CD14-positive monocyte (primary cell): Measurements from ENCODE around the gene SH3GL3. TPM values are rescaled to one million over a fixed set of nuclear protein-coding genes. Genes with fewer than 3 reads are reported as not detected.

Experiments
- DNase-seq, 3 donors: peaks; one replicate each; pipeline ENCODE4 v3.0.0-alpha.2; 2011 to 2022
- H2AFZ ChIP-seq: 2 replicates; pipeline ENCODE4 v1.6.0; 2012; ENCODE audit warnings: mild to moderate bottlenecking, low read depth, low read length, inconsistent platforms; ENCODE audit not compliant: insufficient read depth, poor library complexity, severe bottlenecking
- H3K27ac ChIP-seq, 2 donors: 1 replicate in 1 of 2; 2 replicates in 1 of 2; pipeline ENCODE4 v1.5.1; 2012 to 2013; ENCODE audit warnings: low read length in 2 of 2, control low read depth in 1 of 2, inconsistent platforms in 1 of 2, low read depth in 1 of 2, mild to moderate bottlenecking in 1 of 2
- H3K27me3 ChIP-seq, 2 donors: one replicate each; pipeline versions ENCODE4 v1.6.0 to v1.6.1; 2011 to 2013; ENCODE audit warnings: low read length in 2 of 2; ENCODE audit not compliant: control insufficient read depth in 2 of 2, insufficient read depth in 2 of 2
- H3K36me3 ChIP-seq, 2 donors: replicated peaks in 1 of 2; 1 replicate in 1 of 2; 2 replicates in 1 of 2; pipeline versions ENCODE4 v1.5.1 to v1.6.1; 2012 to 2013; ENCODE audit warnings: low read length in 2 of 2, control low read depth in 1 of 2, inconsistent platforms in 1 of 2, mild to moderate bottlenecking in 1 of 2; ENCODE audit not compliant: insufficient read depth in 2 of 2, control insufficient read depth in 1 of 2
- H3K4me1 ChIP-seq, 2 donors: 1 replicate in 1 of 2; 2 replicates in 1 of 2; pipeline versions ENCODE4 v1.5.1 to v1.6.1; 2012 to 2013; ENCODE audit warnings: low read length in 2 of 2, control low read depth in 1 of 2, inconsistent platforms in 1 of 2, mild to moderate bottlenecking in 1 of 2, moderate library complexity in 1 of 2; ENCODE audit not compliant: insufficient read depth in 2 of 2, control insufficient read depth in 1 of 2
- H3K4me2 ChIP-seq: replicated peaks from 2 replicates; pipeline ENCODE3; 2012; ENCODE audit warnings: low read length, moderate library complexity, mild to moderate bottlenecking; ENCODE audit not compliant: poor library complexity, severe bottlenecking; ENCODE audit errors: extremely low read depth
- H3K4me3 ChIP-seq, 3 experiments: fragments of 200-600 bp in 1 of 3; sonication (generic) in 1 of 3; replicated peaks in 1 of 3; 1 replicate in 2 of 3; 2 replicates in 1 of 3; pipeline ENCODE4 v1.5.1; 2011 to 2013; ENCODE audit warnings: low read length in 3 of 3, mild to moderate bottlenecking in 3 of 3, control low read depth in 2 of 3, low read depth in 2 of 3, inconsistent platforms in 1 of 3, moderate library complexity in 1 of 3
- H3K79me2 ChIP-seq: 2 replicates; pipeline ENCODE4 v1.6.0; 2012; ENCODE audit warnings: mild to moderate bottlenecking, control low read depth, inconsistent platforms, low read length, moderate library complexity; ENCODE audit not compliant: insufficient read depth
- H3K9ac ChIP-seq: 2 replicates; pipeline ENCODE4 v1.6.0; 2017; ENCODE audit warnings: low read length, mild to moderate bottlenecking; ENCODE audit not compliant: insufficient read depth, poor library complexity, severe bottlenecking
- H3K9me3 ChIP-seq, 2 donors: replicated peaks in 1 of 2; 1 replicate in 1 of 2; 2 replicates in 1 of 2; pipeline versions ENCODE4 v1.5.1 to v1.6.1; 2012 to 2013; ENCODE audit warnings: low read length in 2 of 2, control low read depth in 1 of 2; ENCODE audit not compliant: control insufficient read depth in 1 of 2, insufficient read depth in 1 of 2
- H4K20me1 ChIP-seq: 2 replicates; pipeline ENCODE4 v1.6.0; 2012; ENCODE audit warnings: mild to moderate bottlenecking, low read length, control low read depth, moderate library complexity; ENCODE audit not compliant: insufficient read depth
- H3K27ac Mint-ChIP-seq, 7 donors: one replicate each; pipeline ENCODE4 v1.8.0; 2020; ENCODE audit warnings: mild to moderate bottlenecking in 7 of 7, mixed read lengths in 7 of 7, moderate library complexity in 6 of 7, inconsistent platforms in 2 of 7
- H3K27me3 Mint-ChIP-seq, 3 donors: one replicate each; pipeline ENCODE4 v1.8.0; 2021 to 2022; ENCODE audit warnings: low read depth in 3 of 3, mild to moderate bottlenecking in 3 of 3, mixed read lengths in 3 of 3, moderate library complexity in 3 of 3, inconsistent platforms in 1 of 3
- H3K36me3 Mint-ChIP-seq, 2 donors: one replicate each; pipeline ENCODE4 v1.8.0; 2020; ENCODE audit warnings: mixed read lengths in 2 of 2, inconsistent platforms in 1 of 2, mild to moderate bottlenecking in 1 of 2
- H3K4me1 Mint-ChIP-seq: one replicate; pipeline ENCODE4 v1.8.0; 2020; ENCODE audit warnings: mild to moderate bottlenecking, mixed read lengths
- H3K4me3 Mint-ChIP-seq, 2 donors: one replicate each; pipeline ENCODE4 v1.8.0; 2020; ENCODE audit warnings: mild to moderate bottlenecking in 2 of 2, mixed read lengths in 2 of 2, moderate library complexity in 1 of 2
- H3K9me3 Mint-ChIP-seq, 7 donors: one replicate each; pipeline ENCODE4 v1.8.0; 2020 to 2022; ENCODE audit warnings: mixed read lengths in 7 of 7, mild to moderate bottlenecking in 6 of 7, moderate library complexity in 6 of 7, inconsistent platforms in 2 of 7
- CTCF ChIP-seq: fragments of 200-600 bp; IDR thresholded peaks from one replicate; pipeline ENCODE4 v1.8.0; 2022; ENCODE audit warnings: antibody characterized with exemption, mild to moderate bottlenecking
- WGBS: methylation state at CpG from one replicate; pipeline ENCODE4 v1.1.5; 2013; ENCODE audit warnings: missing lambda C conversion rate; ENCODE audit not compliant: insufficient coverage; 5-methylcytosine and 5-hydroxymethylcytosine counted together
- intact Hi-C, 2 donors: fragments of 100-400 bp; cut with micrococcal nuclease; formaldehyde crosslinking; loops; one replicate each; pipeline versions ENCODE4 v1.15.0 to v1.15.1; 2023
- polyA plus RNA-seq, 3 donors: library from polyadenylated mRNA; depleted of rRNA in 1 of 3; unstranded in 2 of 3; stranded (reverse) in 1 of 3; fragments of 300-500 nt in 2 of 3; fragments of >200 nt in 1 of 3; fragmentation: Illumina TruSeq in 2 of 3; gene quantifications; 1 replicate in 2 of 3; 2 replicates in 1 of 3; pipeline ENCODE4 v1.2.3, GENCODE V29; 2012 to 2021

Gene SH3GL3
- polyA plus RNA-seq, 3 donors = not detected

GRCh38 chr15:83515164-83515563, 68.0 kb downstream of the SH3GL3 start:
- DNase-seq = no peak
- no peaks in the 10 kb centered on the region for H3K4me1 Mint-ChIP-seq
- peaks cover 0 to 2% (median 2%) of the 10 kb centered on the region in 3 donors for H3K27me3 Mint-ChIP-seq
- Histone ChIP-seq H4K20me1 (no peaks in the 10 kb centered on the region), H3K9ac (no peak overlapping the region), H3K27me3 (no peaks in the 10 kb centered on the region), H3K4me3 (no peak overlapping the region), H3K4me1 (no peaks in the 10 kb centered on the region), H3K9me3 (no peaks in the 10 kb centered on the region), H2AFZ (no peak overlapping the region), H3K27ac (no peak overlapping the region), H3K79me2 (no peaks in the 10 kb centered on the region), H3K4me2 (no peak overlapping the region), H3K36me3 (no peaks in the 10 kb centered on the region)
- no peaks in the 10 kb centered on the region for H3K36me3 Mint-ChIP-seq
- intact Hi-C loops = no loop called here
- no peak overlapping the region for H3K27ac Mint-ChIP-seq
- WGBS = 89% methylated on average over 3 of the region's 4 CpGs
- peaks cover 0 to 8% (median 3%) of the 10 kb centered on the region in 7 donors for H3K9me3 Mint-ChIP-seq
- no peak for TF ChIP-seq CTCF
- no peak overlapping the region for H3K4me3 Mint-ChIP-seq

GRCh38 chr15:83516935-83517334, 69.8 kb downstream of the SH3GL3 start:
- no peak for DNase-seq
- no peaks in the 10 kb centered on the region for H3K4me1 Mint-ChIP-seq
- no peaks in the 10 kb centered on the region for H4K20me1 ChIP-seq
- no peak overlapping the region for H3K4me3 ChIP-seq
- H3K27me3 ChIP-seq = no peaks in the 10 kb centered on the region
- H3K27ac ChIP-seq = no peak overlapping the region
- no peaks in the 10 kb centered on the region for H3K36me3 ChIP-seq
- no peak for TF ChIP-seq CTCF
- no peak overlapping the region for H2AFZ ChIP-seq
- WGBS = no CpG with 5 or more reads among the region's 2 CpGs
- H3K4me1 ChIP-seq = no peaks in the 10 kb centered on the region
- H3K4me2 ChIP-seq = no peak overlapping the region
- intact Hi-C loops = no loop called here
- H3K27me3 Mint-ChIP-seq = peaks cover 0 to 2% (median under 1%) of the 10 kb centered on the region in 3 donors
- no peaks in the 10 kb centered on the region for H3K79me2 ChIP-seq
- H3K4me3 Mint-ChIP-seq = no peak overlapping the region
- H3K9me3 ChIP-seq = no peaks in the 10 kb centered on the region
- no peaks in the 10 kb centered on the region for H3K36me3 Mint-ChIP-seq
- no peak overlapping the region for H3K27ac Mint-ChIP-seq
- no peak overlapping the region for H3K9ac ChIP-seq
- H3K9me3 Mint-ChIP-seq = peaks cover 0 to 12% (median 3%) of the 10 kb centered on the region in 7 donors
